Hematopoietic multipotent progenitor cell treated with erythropoietin and hydrocortisone succinate and interleukin-3 and kit ligand, for 8 days (in vitro differentiated cells): Measurements from ENCODE around the gene TBX2.

Experiments used
- DNase-seq: peaks from one replicate; pipeline ENCODE4 v3.0.0-alpha.2; 2015

Gene TBX2

GRCh38 chr17:61369751-61370150 lies 29.9 kb upstream of the TBX2 start:
- DNase-seq: no peak

GRCh38 chr17:61371179-61371578 lies 28.5 kb upstream of the TBX2 start:
- no peak for DNase-seq

- no peak for DNase-seq
These were observed 28.0 kb upstream of the TBX2 start for GRCh38 chr17:61371606-61372005.

GRCh38 chr17:61372436-61372835 lies 27.2 kb upstream of the TBX2 start:
- no peak for DNase-seq

DNA sequence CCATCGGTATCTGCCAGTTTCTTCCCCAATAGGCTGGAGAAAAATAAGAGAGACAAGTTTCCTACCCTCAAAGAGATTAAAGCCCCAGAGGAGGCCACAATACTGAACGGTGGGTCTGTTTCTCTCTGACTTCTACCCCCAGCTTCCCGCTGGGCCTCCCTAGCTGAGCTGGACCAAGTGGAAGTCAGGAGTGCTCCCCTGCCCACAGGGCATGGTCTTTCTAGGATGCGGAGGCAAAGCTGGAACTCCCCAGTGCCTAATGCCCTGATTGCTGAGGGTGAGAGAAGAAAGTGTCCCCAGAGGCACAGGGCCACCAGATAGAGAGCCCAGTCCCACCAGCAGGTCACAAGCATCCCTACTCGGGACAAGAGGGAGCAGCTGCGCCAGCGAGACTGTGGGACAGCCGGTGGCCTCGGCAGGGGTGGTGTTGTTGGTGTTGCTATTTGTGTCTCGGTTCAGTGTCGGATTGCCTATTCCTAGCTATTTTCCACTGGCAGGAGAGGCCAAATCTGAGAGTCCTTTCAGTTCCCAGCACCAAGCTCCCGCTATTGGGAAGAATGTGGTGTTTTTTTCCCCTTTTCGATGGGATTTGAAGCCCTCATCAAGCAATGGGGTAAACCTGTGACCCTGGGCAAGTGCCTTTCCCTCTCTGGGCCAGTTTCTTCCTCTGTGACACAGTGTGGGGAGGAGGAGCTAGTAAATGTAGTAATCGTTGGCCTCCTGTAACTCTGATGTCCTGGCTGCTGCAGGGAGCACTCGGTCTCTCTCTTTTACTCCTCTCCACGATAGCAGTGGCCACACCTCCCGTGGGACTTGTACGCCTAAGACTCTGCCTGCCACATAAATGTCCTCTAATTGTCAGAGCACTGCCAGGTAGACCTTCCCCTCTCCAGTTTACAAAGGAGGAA lies 22.5 kb upstream of the TBX2 start:
- no peak for DNase-seq

- no peak for DNase-seq
These were observed 20.8 kb upstream of the TBX2 start for GRCh38 chr17:61378658-61379456.

DNA sequence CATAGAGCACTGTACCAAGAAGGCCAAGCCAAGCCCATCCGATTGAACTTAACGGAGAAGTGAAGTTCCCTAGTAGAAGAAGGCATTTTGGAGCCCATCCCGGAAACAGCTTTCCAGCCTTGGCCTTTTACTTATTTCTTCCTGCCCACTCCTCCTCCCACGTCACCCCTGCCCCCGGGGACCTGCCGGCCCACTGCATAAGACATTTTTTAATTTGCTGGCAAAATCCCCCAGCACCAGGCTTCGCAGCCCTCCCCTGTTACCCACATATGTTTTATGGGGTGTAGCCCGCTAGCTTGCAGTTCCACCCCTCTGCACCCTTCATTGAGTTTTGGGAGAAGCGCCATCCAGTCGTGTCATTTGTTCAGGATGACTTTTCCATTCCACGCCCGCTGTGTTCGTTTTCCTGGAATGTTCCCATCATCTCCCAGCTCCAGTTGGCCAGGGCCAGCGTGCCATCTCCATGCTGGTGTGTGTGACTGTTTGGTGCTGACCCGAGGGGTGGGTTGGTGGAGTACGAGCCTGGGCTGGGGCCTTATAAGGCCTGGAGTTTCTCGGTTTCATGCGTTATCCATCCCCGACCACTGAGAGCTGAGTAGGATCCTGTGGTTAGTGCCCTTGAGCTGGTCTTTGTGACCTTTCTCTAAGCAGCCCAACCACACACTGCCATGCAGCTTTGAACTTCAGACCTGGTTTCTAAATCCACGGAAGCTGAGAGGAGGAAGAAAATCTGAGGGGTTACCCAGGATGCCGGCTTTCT lies 20.0 kb upstream of the TBX2 start:
- no peak for DNase-seq

DNA sequence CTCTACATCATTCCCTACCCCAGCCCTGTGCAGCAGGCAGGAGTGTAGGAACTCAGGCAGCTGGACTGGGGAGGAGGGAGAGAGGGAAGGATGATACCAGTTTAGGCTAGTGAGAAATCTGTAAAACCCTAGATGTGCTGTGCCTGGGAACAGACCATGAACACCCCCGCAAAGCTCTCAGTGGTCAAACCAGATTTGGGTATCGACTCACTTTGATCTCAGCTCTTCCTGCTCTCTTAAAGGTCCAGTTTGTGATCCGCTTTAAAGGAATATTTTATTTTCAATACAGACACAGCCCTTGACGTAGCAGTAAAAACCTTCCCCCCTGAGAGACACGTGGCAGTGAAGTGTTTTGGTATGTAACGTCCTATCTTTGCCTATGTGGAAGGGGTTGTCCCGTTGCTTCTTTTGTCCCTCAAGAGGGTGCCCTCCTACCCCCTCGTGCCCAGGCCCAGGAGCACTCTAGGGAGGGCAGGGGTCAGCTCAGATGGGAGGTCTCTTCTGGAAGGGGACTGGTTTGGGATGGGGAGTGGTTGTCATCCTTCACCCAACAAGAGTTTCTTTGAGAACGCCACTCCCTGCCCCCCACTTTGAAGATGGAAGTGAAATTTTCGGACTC lies 19.3 kb upstream of the TBX2 start:
- DNase-seq: no peak

DNA sequence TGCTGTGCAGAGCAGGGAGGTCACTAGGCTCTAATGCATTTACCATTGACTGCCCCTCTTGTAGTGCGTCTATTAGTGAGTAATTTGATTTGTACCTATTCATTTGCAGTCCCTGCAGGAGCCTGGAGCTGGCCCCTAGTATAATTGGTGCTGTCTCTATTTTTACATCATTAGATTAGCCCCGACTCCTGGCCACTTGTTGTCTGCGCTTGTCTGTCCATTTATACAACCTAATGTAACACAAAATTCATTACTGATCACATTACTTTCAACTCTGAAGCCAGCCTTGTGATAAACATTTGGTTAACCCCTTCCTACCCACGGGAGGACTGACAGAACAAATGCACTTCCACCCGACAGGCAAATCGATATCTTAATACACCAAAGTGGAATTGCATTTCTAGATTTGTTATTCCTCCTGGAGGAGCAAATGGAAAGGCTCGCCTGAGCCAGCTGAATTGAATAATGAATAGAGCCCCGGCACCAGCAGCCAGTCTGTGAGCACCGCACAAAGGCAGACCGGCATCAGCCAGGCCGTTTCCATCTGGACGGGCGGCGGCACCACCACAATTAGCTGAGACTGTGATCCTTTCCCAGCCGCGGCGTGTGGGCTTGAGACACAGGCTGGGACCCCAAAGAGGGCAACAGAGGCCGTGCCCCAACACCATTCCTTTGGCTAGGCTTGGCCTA lies 18.7 kb upstream of the TBX2 start:
- DNase-seq: no peak

- DNase-seq: no peak
These were observed 18.1 kb upstream of the TBX2 start for GRCh38 chr17:61381537-61381936.

DNA sequence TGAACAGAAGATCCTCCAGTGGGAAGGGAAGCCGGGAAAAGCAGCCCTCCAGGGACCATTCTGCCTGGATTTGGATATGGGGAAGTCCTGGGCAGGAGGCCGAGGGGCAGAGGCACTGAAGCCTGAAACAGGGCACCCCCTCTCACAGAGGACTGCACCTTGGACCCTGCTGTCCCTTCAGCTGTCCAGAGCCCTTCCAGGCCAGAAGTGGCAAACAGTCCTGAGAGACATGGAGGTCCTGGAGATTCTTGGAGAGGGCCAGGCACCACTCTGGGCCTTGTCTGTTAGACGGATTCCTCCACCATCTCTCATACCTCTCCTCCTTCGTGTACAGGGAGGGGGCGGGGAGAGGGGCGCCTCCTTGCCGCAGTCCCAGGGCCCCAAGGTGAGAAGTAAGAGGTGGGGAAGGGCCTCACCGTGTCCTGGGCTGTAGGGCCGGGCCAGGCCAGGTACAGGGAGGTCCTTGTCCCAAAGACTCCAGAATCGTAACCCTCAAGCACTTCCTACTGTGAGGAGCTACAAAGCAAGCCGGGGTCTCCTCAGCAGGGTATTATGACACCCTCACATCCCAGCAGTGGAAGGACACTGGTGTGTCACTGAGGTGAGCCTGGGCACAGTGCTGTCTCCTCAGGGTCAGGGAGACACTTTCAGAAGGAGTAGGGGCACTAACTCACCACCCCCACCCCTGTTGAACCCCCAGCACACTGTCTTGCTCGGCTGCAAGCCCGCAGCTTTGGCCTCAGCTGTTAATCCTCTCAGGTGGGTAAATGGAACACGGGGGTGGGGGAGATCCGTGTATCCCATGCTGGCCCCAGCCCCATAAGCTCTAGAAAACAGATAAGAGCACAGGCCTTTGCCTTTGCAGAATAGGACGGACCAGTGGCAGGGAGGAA lies 16.6 kb upstream of the TBX2 start:
- DNase-seq: no peak

DNA sequence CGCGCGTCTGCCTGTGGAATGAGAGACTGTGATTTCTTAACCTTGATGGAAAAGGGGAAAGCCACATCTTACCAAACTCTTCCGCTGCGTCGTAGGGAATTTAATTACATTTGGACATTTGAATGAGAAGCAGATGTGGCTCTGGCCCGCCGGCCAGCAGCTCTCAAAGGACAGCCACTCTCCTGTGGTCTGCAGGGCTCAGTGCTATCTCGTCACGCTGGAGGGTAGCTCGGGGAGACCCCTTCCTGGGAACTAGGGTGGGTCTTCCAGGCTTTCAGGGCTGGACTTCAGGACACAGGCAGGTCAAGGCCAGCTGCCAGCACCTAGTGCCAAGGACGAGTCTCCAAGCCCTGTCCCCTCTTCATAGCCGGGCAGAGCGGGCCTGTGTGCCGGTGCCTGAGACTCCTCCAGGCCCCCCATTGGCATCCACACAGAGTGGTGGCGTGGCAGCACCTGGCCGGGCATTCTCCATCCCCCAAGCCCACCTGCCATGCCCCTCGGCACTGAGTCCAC lies 15.9 kb upstream of the TBX2 start:
- DNase-seq: no peak

DNA sequence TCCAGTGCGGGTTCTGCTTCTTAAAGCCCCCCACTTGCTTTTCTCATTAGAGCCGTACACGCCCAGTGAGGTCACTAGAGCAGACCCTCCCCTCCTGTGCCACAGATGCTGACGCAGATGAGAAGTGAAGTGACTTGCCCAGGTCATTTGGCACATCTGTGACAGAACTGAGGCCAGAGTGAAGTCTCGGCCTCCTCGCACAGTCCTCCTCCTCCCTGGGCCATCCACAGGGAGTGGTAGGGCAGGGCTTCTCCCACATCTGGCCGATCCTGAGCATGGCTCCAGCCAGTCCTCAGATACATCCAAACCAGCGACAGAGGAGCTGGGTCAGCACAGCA lies 15.3 kb upstream of the TBX2 start:
- DNase-seq: no peak

DNA sequence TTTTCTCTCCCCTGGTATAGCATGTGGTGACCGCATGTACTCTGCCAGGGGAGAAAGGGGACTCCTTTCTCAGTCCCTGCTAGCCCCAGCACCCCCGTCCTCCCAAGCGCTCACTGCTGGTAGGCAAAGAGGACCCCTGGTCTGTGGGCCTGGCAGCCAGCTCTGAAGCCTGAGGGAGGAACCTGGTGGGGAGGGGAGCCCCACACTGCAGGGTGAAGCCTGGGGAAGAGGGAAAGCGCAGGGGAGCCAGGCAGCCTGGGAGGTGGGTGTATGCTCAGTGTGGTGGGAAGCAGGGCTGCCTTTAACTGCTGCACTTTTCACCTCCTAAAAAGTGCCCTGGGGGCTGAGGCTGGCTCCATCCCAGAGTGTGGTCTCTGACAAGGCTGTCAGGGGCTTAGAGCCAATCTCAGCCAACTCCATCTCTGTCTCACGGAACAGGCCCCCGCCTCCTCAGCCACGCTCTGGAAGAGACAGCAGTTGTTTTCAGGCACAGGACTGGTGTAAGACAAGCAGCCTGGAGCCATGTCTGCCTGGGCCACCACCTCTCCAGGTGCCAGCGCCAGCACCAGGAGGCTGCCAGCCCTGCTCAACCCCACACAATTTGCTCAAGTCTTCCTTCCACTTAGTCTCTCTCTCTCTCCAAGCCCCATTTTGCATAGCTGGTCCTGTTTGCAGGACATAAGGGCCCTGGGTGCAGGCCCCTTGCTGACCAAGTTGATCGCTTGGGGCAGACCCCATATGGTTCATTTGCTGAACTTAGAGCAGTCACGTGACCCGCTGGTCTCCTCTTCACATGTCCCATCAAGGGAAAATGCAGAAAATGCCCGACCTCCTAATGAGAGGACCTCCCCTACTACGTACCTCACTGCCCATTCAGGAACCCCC lies 14.7 kb upstream of the TBX2 start:
- no peak for DNase-seq

DNA sequence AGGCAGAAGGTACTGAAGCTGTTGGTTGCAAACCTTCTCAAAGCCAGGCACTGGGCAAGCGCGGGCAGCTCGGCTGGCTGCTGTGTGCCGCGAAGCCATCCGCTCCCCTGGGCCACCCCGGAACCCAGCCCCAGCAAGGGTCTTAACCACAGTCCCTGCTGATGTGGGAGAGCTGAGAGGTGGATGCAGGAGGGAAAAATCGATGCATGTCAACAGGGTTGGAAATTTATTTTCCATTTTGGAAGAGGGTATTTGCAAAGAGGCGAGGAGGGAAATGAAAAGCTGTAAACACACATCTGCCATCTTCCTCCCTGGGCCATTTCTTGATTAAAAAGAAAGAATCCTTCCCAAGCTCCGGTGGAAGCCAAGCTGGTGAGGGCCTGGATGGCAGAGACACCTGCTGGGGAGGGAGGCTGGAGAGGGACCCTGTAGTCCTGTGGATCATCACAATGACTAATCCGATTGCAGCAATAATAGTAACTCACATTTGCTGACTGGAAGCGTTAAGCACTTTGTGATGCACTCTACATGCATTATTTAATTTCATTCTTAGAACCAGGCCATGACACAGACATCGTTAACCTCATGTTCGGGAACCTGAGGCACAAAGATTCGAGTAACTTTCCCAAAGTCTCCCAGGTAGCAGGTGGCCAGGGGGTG lies 13.9 kb upstream of the TBX2 start:
- DNase-seq: no peak

- DNase-seq: no peak
These were observed 13.4 kb upstream of the TBX2 start for GRCh38 chr17:61386251-61386650.

DNA sequence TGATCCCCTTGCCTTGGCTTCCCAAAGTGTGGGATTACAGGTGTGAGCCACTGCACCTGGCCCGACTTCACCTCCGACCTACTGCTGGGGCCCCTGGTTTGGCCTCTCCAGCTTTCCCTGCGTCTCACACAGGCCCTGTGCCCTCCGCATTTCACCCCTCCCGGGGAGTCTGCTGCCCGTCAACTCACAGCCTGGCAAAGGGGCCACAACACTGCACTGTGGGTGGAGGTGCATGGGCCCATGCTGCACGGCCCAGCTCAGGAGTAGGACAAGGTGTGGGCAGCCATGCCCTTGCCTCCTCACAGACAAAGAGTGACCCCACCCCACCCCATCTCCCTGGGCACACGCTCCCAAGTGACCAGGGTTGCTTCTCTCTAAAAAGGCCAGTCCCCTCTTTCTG lies 12.6 kb upstream of the TBX2 start:
- DNase-seq: no peak

GRCh38 chr17:61387511-61388305 lies 11.9 kb upstream of the TBX2 start:
- no peak for DNase-seq
